GM20431 (cell line): ENCODE results near the gene LRRIQ4.

Source experiments
- in situ Hi-C: fragments of 300-500 bp; cut with MseI, MboI; formaldehyde crosslinking; loops from one replicate; pipeline ENCODE4 v1.15.0; 2020; ENCODE audit warnings: low sequenced_read_pairs; ENCODE audit not compliant: unreplicated experiment

Gene LRRIQ4

DNA sequence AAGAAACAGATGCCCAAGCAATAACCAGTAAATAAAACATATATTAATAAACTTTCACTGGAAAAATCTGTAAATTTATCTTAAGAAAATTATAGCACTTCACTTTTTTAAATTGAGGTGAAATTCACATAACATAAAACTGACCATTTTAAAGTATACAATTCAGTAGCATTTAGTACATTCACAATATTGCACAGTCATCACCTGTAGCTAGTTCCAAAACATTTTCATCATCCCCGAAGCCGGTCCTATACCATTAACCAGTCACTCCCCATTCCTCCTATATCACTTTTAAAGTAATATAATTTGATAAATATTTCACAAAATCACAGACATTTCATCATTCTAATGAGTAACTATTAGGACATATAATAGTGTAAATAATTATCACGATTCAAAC lies 8.0 kb upstream of the LRRIQ4 start:
- in situ Hi-C loops = no loop called here

DNA sequence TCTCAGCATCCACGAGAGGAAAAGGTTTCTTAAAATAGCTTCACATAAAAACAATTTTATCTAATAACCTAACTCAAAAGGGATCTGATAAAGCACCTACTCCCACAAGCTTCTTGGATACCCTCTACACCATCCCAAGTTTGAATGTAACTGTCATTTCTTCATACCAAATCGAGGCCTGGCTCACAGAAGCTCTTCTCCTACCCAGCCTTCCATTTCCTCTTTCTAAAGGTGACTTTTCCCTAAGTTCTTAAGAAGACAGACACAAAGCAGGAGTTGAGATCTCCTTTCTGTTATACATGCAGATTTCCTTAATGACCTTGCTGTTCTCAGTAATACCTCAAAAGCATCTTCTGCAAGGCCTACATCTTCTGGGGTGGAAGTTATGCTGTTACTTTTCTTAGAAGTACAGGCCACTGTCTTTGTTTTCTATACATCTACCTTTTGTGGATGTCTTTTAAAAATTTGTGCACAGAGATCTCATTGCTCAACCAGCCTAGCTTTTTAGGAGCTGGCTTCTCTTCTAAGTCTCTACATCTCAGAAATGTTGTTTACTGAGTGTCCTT lies 3.4 kb upstream of the LRRIQ4 start:
- in situ Hi-C loops = no loop called here

DNA sequence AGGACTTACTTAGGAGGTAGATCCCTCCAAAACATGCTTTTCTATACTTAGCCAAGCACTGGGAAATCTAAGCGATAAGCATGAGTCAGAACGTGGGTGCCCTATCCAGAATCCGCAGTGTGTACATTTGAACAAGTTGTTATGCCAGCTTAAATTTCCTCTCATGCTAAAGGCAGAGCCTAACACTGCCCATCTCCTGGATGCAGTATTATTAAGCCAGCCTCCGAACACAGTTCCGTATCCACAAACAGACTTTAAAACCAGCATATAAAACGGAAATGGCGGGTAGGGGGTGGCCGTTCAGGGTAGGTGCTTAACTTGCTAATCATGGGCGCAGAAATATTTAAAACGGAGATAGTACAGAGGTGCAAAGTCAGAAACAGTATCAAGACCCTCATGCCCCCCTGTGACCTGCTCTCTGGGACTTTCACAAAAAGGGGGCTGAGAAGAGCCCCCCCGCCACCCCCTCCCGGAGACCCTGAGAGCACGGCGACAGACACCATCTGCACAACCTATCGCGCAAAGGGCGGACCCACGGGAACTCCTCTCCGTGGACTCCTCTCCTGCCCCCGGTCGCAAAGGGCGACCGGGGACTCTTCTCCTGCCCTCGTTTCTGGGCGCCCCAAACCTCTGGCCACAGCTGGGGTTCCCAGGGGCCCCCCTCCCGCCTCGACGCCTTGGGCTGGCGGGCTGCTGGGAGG lies 889 bp upstream of the LRRIQ4 start:
- in situ Hi-C loops = no loop called here

DNA sequence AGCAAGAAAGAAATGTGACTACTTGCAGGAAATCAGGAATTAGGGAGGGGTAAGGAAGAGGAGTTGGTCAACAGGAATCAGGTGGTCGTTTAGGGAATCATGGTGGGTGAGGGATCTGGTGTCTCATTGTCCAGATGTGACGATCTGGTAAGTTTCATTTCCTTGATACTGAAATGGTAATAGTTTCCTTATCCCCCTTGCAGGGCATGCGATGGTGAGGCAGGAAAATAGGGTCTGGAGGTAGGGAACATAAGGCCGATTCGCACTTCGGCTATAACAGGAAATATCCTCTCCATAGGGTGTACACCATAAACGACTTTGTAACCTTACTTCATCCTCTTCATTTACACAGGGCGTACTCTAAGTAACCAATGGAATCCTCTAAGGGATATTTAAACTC lies 608 bp downstream of the LRRIQ4 start:
- in situ Hi-C loops = no loop called here

DNA sequence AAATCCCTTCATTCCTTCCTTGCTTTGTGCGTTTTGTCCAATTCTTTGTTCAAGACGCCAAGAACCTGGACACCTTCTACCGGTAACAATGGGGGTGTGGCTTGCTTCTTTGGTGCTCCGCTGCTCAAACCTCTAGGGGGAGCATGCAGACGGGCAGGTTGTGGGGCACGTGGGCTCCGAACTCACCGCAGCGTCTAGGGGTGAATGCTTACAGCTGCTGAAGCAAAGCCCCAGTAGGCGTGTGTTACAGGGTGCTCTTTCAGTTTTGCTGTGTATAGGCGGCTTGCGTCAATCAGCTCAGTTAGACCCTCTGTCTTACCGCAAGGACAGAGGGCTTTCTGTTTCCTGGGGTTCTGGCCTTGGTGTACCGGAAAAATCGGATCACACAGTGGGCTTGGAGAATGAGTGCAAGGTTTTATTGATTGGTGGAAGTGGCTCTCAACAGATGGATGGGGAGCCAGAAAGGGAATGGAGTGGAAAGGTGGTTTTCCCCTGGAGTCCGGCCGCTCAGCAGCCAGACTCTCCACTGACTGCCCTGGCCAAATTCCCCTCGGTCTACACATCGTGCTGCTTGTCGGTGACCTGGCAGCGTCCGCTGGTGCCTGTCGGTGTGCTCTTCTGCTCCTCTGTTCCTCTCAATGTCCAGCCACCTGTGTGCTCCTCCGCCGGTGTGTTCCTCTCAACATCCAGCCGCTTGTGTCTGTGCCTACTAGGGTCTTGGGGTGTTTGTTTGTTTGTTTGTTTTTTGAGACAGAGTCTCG lies 1.3 kb downstream of the LRRIQ4 start:
- in situ Hi-C loops = no loop called here

DNA sequence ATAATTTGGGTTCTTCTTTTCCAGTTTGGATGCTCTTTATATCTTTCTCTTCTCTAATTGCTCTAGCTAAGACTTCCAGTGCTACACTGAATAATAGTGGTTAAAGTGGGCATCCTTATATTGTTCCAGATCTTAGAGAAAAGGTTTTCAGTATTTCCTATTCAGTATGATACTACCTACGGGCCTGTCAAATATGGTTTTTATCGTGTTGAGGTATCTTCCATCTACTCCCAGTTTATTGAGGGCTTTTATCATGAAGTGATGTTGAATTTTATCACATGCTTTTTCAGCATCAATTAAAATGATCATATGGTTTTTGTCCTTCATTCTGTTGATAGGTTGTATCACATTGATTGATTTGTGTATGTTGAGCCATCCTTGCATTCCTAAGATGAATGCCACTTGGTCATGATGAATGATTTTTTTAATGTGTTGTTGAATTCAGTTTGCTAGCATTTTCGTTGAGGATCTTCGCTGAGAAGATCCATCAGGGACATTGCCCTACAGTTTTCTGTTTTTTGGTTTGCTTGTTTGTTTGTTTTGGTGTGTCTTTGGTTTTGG lies 3.0 kb downstream of the LRRIQ4 start:
- in situ Hi-C loops = no loop called here

DNA sequence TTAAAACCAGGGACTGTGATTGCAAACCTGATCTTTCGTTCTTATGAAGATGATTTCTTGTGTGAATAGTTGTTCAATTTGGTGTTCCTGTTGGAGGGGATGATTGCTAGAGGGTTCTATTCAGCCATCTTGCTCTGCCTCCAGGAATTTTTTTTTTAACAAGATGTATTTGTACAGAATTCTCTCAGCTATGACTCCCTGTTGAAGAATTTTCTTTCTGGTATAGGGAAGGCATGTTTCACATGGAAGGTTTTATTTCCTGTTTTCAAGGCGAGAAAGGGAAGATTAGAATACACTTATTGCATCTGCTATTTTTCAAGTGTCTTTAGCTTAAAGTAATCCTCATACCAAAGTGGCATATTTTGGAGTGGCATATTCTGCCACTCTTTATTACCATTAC lies 5.6 kb downstream of the LRRIQ4 start:
- in situ Hi-C loops = no loop called here

DNA sequence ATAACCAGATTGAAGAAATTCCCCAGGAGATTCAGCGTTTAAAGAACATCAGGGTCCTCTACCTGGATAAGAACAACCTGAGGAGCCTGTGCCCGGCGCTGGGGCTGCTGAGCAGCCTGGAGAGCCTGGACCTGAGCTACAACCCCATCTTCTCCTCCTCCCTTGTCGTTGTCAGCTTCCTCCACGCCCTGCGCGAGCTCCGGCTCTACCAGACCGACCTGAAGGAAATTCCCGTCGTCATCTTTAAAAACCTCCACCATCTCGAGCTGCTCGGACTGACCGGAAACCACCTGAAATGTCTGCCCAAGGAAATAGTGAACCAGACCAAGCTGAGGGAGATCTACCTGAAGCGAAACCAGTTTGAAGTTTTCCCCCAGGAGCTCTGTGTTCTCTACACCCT lies 9.4 kb downstream of the LRRIQ4 start:
- in situ Hi-C loops = no loop called here

DNA sequence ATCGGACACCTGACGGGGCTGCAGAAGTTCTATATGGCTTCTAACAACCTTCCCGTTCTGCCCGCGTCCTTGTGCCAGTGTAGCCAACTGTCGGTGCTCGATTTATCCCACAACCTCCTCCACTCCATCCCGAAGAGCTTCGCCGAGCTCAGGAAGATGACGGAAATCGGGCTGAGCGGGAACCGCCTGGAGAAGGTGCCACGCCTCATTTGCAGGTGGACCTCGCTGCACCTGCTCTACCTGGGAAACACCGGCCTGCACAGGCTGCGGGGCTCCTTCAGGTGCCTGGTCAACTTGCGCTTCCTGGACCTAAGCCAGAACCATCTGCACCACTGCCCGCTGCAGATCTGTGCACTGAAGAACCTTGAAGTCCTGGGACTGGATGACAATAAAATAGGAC lies 9.9 kb downstream of the LRRIQ4 start:
- in situ Hi-C loops = no loop called here

DNA sequence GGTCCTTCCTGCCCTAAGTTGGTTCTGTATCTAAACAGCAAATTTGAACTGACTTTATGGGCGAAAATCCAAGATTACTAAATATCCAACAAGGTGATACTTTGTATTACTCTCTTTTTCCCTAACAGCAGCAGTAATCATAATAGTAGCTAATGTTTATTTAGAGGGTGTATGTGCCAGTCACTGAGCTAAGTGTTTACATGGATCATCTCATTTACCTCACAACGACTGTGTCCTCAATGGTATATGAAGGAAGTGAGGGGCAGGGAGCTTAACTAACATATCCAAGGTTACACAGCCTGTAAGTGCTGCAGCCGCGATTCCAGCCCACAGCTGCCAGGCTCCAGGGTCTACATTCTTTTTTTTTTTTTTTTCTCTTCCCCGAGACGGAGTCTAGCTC lies 10.3 kb downstream of the LRRIQ4 start:
- in situ Hi-C loops = no loop called here

DNA sequence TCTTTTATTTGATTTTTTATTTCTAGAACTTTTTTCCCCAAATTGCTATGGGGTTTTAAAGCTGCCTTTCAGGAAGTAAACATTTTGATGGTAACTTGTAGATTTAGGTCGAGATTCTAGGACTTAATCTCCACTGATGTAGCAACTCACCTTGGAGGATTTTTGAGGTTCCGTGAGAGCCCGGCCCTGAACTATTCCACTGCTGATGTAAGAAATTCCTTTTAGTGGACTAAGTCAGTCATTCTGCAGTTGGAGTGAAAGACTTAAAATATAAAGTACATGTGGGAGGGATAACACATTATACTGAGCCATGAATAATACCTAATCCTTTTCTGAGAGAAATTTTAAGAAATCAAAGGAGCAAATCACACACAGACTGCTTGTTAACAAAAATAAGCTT lies 12.6 kb downstream of the LRRIQ4 start:
- in situ Hi-C loops = no loop called here

DNA sequence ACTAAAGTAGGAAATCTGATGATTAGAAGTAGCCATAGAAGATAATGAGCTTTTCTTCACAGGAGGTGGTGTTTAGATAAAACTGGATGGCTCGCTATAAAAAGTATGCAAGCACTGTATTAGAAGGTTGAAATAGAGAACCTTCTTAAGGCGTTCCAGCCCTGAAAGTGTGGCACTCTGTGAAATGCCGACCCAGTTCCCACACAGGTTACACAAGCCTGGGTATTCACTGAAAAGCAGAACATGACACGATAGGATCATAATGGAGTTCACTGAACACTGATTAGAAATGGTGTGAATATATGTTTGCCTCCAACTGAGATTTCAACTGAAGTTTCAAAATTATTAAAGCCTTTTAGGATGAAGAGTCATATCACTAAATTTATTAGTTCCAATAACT lies 15.0 kb downstream of the LRRIQ4 start:
- in situ Hi-C loops = no loop called here

DNA sequence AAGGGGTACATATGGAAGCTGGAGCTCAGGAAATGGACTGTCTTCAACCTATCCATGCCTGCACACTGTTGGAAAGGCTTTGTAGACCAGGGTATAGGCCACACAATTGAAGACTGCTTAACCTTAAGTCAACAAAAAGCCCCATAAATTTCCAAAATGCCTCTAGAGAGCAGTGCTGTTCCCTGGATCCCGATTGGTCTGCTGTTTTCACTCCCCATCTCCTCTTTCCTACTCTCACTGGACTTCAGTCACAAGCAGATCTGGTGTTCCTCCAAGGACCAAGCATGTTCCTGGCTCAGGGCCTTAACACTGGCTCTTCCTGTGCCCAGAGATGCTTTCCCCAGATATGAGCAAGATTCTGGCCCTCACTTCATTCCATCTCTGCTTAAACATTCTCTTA lies 22.9 kb downstream of the LRRIQ4 start:
- in situ Hi-C loops = no loop called here

DNA sequence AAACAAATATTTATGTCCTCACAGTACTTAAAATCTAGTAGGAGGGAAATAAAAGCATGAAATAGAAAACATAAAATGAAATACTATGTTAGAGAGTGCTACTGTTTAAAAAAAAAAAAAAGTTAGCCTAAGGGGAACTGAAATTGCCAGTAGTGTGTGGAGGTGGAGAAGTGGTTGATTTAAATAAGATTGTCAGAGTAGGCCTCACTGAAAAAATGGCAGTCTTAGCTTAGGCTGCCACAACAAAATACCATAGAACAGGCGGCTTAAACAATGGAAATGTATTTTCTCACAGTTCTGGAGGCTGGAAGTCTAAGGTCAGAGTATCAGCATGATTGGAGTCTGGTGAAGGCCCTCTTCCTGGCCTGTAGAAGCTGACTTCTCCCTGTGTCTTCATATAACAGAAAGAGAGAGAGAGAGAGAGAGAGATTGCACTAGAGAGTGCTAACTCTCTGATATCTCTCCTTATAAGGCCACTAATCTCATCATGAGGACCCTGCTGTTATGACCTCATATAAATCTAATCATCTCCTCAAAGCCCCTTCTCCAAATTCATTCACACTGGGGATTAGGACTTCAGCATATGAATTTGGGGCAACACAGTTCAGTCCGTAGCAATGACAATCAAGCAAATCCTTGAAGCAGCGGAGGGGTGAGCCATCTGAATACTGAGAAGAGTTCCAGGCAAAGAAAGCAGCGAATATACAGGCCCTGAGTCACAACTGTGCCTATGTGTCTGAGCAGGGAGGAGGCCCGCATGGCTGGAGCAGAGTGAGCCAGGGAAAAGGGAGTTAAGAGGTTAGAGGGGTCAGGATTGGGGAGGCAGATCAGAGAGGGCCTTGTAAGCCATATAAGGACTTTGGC lies 23.6 kb downstream of the LRRIQ4 start:
- in situ Hi-C loops = no loop called here

DNA sequence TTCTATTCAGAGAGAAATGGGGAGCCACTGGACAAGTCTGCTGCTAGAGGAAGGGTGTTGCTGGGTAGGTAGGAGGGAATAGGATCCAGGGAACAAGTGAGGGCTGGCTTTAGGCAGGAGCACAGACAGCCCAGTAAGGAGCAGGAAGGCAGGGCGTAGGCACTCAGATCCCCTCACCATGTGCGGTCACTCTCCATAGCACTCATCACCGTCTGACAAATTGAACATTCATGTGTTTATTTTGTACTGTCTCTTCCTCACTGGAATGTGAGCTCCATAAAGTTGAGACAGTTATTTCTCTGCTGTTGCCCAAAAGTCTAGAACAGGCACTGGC lies 24.2 kb downstream of the LRRIQ4 start:
- in situ Hi-C loops = no loop called here

DNA sequence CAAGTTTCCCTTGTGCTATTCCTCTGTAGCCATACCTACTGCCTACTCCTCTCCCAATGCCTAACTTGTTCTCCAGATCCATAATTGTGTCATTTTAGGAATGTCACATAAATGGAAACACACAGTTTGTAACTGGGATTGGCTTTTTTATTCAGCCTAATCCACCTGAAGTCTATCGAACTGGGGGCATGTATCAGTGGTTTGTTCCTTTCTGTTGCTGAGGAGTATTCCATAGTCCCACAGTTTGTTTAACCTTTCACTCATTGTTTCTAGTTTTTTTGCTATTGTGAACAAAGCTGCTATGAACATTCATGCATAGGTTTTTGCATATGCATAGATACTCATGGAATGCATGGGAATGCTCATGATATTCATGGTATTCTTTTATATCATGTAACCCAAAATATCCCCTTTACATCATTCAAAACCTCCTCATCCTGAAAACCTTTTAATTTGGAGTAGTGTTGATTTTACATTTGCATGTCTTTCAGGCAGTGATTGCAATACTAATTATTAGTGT lies 25.9 kb downstream of the LRRIQ4 start:
- in situ Hi-C loops = no loop called here

DNA sequence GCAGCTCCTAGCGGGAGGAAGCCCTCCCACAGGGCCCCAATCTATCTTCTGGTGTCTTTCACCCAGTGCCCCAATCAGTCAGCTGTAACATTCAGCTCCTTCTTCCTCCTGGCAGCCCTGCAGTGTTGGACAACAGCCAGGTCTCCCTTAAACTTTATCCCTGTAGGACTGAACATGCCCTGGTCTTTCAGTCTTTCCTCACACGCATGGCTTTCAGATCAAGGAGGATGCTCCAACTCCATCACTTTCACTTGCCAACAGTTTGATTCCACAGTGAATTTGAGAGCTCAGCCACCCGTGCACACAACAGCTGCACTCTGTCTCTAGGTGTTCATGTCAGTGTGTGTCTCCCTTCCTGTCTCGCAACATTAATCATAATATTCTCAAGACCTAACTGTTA lies 28.5 kb downstream of the LRRIQ4 start:
- in situ Hi-C loops = no loop called here

DNA sequence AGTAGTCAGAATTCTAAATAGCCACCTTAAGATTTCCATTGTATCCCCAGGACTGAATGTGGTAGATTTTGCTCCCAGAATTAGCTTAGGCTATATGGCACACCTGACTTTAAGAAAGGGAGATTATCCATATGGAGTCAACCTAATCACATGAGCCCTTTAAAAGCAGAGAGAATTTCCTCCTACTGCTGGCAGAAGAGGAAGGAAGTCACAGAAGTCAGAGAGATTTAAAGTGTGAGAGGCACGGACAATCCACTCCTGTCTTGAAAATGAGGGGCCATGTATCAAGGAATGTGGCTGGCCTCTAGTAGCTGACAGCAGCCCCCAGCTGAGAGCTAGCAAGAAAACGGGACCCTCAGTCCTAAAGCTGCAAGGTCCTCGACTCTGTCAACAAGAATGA lies 30.3 kb downstream of the LRRIQ4 start:
- in situ Hi-C loops = no loop called here

DNA sequence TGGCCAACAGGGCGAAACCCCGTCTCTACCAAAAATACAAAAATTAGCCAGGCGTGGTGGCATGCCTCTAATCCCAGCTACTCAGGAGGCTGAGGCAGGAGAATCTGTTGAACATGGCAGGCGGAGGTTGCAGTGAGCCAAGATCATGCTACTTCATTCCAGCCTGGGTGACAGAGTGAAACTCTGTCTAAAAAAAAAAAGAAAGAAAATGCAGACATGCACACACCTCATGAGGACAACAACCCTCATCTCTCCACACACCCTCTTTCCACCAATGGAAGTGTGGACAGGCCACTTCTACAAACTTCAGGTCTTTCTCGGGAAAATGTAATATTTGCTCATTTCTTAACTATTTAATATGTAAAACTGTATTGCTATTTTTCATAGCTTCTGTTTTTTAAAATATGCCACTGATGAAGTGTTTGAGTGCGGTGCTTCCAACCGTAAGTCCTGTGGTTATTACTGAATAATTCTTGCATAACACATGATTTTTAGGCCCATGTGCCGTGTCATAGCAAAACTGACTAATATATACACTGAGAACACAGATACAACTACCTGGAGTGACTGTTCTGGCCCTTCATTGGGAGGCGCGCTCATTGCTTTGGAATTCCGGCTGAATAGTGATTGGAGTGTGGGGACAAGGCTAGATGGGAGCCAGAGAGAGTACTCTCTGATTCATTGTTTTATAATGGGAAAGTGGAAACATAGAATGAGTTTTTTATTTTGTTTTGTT lies 34.0 kb downstream of the LRRIQ4 start:
- in situ Hi-C loops = no loop called here

DNA sequence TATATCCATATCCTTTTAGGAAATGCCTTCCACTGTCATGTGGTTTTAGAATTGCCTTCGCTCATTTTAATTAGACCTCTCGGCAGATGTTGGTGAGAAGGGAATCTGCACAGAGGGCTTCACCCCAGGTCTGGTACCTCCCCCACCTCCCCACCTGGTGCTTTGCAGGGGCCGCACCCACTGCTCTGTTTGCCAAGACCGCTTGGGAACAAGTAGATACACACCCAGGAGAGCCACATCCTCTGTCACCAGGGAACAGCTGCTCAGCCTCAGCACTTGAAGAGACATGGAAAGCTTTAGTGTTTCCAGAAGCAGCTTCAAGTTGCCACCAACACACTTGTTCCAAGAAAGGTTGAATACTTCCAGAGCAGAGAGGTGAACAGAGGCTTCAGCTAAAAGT lies 35.2 kb downstream of the LRRIQ4 start:
- in situ Hi-C loops = no loop called here
